Stimulated activated CD4-positive, alpha-beta T cell treated with anti-CD3 and anti-CD28 coated beads, Interleukin-15, amount 100 ng/mL, for 1 hour (primary cell): ENCODE data around the gene PPP6R2.

ENCODE experiments used
- DNase-seq, 2 donors: peaks; one replicate each; pipeline ENCODE4 v3.0.0-alpha.2; 2020; ENCODE audit warnings: low read depth in 1 of 2, low spot score in 1 of 2

The PPP6R2 gene

GRCh38 chr22:50305393-50305922 is 37.7 kb upstream of the PPP6R2 start:
- no peak for DNase-seq

DNA sequence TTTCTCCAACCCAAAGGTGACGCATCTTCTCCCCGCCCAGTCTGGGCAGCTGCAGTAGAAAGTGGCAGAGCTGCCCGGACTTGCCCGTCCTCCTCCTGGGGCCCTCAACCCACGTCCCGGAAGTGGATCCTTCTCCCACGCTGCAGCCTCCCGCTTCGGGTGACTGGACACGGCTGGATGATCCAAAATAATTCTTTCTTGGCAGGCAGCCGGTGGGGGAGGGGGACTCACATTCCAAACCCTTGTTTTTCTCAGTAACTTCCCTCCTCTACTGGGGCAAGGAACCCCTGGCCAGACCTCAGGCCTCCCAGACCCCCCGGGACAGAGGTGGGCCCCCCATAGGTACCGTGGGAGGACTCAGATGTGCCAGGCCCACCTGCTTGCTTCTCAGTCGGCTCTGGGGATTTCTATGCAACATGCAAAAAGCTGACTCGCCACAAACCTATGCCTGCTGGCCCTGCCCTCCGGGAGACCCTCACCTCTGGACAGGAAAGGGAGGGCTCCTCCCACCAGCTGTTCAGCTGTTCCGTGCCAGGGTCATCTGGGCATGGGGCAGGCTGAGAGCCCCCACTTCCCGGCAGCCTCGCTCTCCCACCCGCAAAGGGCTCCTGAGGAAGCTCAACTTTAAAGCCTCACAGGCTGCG is 37.1 kb upstream of the PPP6R2 start:
- no peak for DNase-seq

GRCh38 chr22:50306753-50307749 is 36.1 kb upstream of the PPP6R2 start, which contains the start of gene PLXNB2:
Gene PLXNB2 (minus strand): TSS chr22:50307646. CDS start chr22:50290584, 17,062 bp downstream.
- DNase-seq, result no peak

GRCh38 chr22:50307890-50308596 is 35.1 kb upstream of the PPP6R2 start:
- no peak for DNase-seq

GRCh38 chr22:50308597-50308935 is 34.6 kb upstream of the PPP6R2 start:
- no peak for DNase-seq

DNA sequence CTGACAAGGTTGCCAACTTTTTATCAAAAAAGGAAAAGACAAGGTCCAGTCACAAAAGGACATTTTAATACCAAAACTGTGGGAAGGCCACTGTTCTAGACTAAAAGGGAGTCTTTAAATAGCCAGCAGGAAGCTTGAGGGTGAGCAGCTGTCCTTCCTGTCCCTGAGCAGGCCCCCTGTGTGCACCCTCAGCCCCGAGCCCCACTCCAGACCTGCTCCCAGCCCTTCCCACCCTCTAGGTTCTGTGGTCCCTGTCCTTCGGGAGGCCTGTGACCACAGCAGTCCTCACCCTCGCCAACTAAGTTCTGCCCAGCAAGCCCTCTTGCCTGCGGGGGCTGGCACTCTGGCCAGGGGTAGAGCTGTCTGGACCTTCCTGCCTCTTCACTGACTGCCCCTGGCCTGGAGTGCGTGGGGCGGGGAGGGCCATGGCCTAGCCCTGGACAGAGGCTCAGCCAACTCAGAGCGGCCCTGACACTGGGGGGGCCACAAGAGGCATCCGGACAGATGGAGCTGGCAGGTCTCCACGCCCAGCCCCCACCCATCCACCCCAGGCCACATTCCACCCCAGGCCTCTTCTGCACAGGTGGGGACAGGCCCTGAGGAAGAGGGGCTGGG is 34.0 kb upstream of the PPP6R2 start:
- DNase-seq, result no peak

DNA sequence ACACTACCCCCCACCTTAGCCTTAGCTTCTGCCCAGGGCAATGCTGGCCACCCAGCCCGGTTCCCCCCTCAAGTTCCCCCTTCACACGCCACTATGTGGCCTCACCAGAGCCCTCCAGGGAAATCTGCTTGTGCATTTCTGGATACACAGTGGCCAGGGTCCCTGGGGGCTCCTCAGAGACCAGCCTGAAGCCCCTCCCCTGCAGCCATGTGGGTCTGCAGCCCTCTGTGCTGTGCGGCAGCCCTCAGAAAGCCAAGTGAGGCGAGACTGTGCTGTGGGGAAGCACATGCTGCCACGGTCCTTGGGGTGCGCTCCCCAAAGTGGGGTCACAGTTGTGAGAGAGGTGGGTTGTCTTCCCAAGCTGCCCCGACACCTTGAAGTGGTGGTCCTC is 33.5 kb upstream of the PPP6R2 start:
- DNase-seq, result no peak

DNA sequence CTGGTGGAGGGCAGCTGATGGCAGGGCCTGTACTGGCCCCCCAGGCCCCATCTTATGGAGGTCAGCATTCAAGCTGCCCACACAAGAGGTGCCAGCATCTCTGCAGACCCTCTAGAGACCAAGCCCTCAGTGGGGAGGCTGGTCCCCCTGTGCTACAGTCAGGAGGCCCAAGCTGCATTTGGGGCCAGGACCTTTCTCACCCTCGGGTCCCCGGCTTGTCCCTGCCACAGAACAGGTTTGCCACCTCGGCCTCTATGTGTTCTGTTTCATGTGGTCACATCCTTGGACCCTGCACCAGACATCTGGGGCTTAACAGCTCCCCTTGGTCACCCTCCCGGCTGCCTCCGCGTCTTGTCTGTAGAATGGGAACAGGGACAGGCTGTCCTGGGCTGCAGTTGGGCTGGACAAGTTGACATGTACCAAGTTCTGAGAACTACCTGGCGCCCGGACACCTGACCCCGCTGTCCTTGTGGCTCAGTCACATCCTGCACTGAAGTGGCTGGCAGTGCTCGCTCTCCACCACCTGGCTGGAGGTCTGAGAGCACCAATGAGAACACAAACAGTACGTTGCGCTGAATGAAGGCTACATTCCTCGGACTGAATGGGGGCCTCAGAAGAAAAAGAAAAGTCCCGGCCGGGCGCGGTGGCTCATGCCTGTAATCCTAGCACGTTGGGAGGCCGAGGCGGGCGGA is 33.0 kb upstream of the PPP6R2 start:
- no peak for DNase-seq

GRCh38 chr22:50310949-50311444 is 32.1 kb upstream of the PPP6R2 start:
- no peak for DNase-seq

GRCh38 chr22:50311606-50312351 is 31.3 kb upstream of the PPP6R2 start:
- no peak for DNase-seq

DNA sequence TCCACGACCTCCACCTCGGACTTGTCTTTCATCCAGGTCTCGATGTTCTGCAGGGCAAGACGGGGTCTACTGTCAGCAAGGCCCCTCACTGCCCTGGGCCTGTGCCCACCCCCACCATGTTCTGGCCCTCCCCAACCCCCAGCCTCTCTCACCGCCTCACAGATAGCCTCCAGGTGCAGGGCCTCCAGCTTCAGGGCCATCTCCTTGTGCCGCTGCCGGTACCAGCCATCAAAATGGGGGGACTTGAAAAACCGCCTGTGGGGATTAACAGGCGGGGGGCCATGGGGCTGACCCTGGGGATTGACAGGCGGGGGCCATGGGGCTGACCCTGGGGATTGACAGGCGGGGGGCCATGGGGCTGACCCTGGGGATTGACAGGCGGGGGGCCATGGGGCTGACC is 30.8 kb upstream of the PPP6R2 start:
- DNase-seq, result no peak

- no peak for DNase-seq
These were observed 30.1 kb upstream of the PPP6R2 start for GRCh38 chr22:50313021-50313420.

DNA sequence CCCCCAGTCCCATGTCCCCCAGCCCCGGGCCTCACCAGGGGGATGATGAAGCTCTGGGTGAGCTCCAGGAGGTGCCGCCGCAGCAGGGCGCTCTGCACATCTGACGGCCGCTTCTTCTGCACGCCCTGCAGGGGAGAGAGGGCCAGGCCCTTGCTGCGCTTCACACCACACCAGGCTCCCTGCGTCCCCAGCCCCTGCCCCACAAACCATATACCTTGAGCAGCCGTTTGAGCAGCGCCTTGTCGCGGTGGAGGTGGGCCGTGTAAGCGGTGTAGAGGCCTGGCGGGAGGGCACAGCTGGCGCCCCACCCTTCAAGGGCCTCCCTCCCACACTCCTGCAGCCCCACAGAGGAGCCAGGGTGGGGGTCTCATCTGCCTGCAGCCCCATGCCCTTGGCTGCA is 29.5 kb upstream of the PPP6R2 start:
- no peak for DNase-seq

GRCh38 chr22:50314081-50314454 is 29.1 kb upstream of the PPP6R2 start:
- DNase-seq, result no peak

DNA sequence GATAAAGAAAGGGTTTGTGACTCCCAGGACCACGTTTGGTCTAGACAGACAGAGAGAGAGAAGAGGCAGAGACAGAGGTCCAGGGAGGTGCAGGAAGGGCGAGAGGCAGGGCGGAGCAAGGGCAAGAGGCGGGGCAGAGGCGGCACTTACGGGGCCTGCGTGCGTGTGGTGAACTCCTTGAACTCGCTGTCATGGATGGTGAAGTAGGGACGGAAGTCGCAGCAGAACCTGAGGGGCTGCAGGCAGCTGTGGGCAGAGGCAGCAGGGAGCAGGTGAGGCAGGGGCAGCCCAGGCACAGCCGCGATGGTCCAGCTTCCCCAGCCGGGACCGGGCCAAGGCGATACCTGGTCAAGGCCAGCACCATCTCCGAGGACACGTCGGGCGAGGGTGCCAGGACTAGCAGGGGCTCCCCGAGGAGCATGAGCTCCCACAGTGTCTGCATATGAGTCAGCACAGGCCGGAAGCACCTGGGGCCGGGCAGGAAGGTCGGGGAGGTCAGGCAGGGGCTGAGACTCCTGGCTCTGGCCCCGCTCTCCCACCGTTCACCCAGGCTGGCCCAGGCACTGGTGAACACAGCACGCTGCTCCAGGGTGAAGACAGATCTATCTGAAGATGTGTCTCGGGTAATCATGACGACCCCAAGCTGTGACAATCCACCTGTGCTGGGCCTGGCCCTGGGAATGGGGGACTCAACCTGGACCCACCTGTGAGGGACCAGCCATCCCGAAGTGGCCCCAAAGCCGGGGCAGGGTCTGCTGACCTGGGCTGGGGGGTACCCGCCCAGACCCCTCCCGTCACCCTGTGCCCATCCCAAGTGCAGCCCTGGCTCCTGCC is 28.5 kb upstream of the PPP6R2 start:
- peak; percentile 42 to 60 for DNase-seq

DNA sequence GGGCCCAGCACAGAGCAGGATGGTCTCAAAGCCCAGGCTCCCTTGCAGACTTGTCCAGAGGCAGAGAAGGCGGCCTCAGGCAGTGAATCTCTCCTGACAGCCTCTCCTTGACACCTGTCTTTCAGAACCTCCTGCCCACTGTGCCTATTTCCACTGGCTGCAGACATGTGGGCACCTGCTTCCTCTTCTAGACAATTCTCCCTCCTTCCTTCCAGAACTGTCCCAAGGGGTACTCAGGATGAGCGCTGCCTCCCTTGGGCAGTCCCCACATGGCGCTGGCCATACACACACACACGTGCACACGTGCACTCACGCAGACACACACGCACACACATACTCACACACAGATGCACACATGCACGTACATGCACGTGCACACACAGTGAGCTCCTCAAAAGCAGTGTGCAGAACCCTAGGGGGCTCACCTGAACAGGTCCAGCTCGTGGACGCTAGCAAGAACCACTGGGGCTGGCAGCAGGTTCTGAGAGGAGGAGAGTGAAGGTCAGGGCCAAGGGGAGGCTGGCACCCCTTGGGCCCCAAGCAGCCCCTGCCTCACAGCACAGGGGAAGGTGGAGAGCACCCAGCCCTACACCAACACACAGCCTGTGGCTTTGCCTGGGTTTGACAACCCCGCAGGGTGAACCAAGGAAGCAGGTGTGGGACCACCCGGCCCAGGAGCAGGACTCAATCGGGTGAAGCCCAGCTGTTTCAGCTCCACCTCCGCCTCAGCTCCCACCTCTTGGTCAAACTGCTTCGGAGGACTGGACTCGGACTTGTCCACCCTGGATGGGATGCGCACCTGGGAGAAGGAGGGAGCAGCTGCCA is 27.6 kb upstream of the PPP6R2 start:
- no peak for DNase-seq

DNA sequence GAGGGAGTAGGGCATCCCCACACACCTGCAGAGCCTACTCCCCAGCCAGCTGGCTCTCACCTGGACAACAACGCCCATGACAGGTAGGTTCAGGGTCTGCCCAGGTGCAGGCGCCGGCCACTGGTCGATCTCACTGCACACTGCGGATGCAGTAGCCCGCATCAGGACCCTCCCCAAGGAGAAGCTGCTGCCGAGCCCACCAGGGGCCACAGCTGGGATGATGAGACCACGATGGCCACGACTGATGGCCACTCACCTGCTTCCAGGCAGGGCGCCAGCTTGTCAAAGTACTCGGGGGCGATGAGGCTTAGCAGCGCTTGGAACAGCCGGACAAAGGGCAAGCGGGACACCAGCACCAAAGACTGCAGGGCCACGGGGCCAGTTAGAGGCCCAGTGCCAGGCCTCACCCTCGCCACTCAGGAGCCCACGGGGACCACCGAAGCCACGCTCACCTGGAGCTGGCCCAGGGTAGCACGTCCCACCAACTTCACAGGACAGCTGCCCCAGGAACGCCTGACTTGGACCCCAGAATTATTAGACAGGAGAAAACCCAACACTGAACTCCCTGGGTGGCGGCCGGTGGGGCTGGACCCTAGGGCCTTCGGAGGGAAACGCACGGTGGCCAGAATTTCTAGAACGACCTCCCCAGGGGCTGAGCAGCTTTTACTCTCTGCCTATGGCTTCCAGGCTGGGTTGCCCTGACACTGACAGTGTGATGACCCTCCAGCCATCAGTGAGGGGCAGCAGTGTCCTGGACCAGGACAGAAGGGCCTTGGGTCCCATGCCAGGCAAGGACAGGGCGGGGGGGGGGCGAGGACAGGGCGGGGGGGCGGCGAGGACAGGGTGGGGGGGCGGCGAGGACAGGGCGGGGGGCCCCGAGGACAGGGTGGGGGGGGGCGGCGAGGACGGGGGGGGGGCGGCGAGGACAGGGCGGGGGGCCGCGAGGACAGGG is 26.7 kb upstream of the PPP6R2 start:
- no peak for DNase-seq
